ENCODE measurements around the gene CEP44. TPM values are rescaled to one million over a fixed set of nuclear protein-coding genes. Genes with fewer than 3 reads are reported as not detected.

The CEP44 gene
- polyA plus RNA-seq, 1 donor (not counting 4 experiments of a cell fraction or from before 2014, with no cell fraction given) = 8.0 TPM

DNA sequence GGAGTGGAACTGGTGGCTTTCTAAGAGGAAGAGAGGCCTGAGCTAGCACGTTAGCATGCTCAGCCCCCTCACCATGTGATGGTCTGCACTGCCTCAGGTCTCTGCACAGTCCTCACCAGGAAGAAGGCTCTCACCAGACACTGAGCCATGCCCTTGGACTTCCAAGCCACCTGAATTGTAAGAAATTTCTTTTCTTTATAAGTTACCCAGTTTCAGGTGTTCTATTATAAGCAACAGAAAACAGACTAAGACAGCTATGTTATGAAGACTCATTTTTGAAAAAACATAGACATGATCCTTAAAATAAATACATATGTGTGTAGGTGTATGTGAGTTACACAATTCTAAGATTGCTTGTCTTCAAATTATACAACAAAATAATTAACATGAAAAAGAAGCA lies 74.7 kb downstream of the CEP44 start:
- no peaks in the 10 kb centered on the region for H3K27me3 ChIP-seq (ENCODE audit: control insufficient read depth, extremely low read depth, insufficient read depth, low read length)
- H4K20me1 ChIP-seq (ENCODE audit: control insufficient read depth, extremely low read depth, insufficient read depth, low read length) = no peaks in the 10 kb centered on the region
- H3K36me3 ChIP-seq (ENCODE audit: control insufficient read depth in 2 of 2, extremely low read depth in 1 of 2, insufficient read depth in 2 of 2, low read length in 2 of 2) = no peaks in the 10 kb centered on the region
- dilution Hi-C loops (cut with MboI; ENCODE audit: extremely low pct_ligation_motif_present, low sequenced_read_pairs) = loop anchor here (25.0 kb wide), 1 partner anchor 254 kb away; no protein-coding TSS in a partner anchor
- H3K27ac ChIP-seq (ENCODE audit: control insufficient read depth, insufficient read depth, low read length) = no peak overlapping the region
- FAIRE-seq = no peak
- H3K9me1 ChIP-seq (ENCODE audit: control insufficient read depth, extremely low read depth, insufficient read depth, low read length) = no peaks in the 10 kb centered on the region
- H3K79me2 ChIP-seq (ENCODE audit: control insufficient read depth, insufficient read depth, low read length) = no peaks in the 10 kb centered on the region
- no peak overlapping the region for H3K4me2 ChIP-seq (ENCODE audit: control insufficient read depth, extremely low read depth, insufficient read depth, low read depth, low read length)
- H3K4me1 ChIP-seq (ENCODE audit: control insufficient read depth, extremely low read depth, insufficient read depth, low read length) = no peaks in the 10 kb centered on the region
- no peak overlapping the region for H2AFZ ChIP-seq (ENCODE audit: control insufficient read depth, low read length)
- H3K9ac ChIP-seq (ENCODE audit: control insufficient read depth, extremely low read depth, insufficient read depth, low read length) = no peak overlapping the region
- no peak overlapping the region for H3K4me3 ChIP-seq (ENCODE audit: control insufficient read depth in 2 of 3, extremely low read depth in 1 of 3, insufficient read depth in 2 of 3, low read depth in 1 of 3, low read length in 3 of 3)
- no peak for DNase-seq (ENCODE audit: low read depth, low spot score)
- H3K9me3 ChIP-seq (ENCODE audit: control insufficient read depth, low read depth, low read length) = no peaks in the 10 kb centered on the region
- no peak for TF ChIP-seq EZH2 (IDR thresholded peaks at IDR 0.05; ENCODE audit: low read length)
- TF ChIP-seq, protein P1, sequence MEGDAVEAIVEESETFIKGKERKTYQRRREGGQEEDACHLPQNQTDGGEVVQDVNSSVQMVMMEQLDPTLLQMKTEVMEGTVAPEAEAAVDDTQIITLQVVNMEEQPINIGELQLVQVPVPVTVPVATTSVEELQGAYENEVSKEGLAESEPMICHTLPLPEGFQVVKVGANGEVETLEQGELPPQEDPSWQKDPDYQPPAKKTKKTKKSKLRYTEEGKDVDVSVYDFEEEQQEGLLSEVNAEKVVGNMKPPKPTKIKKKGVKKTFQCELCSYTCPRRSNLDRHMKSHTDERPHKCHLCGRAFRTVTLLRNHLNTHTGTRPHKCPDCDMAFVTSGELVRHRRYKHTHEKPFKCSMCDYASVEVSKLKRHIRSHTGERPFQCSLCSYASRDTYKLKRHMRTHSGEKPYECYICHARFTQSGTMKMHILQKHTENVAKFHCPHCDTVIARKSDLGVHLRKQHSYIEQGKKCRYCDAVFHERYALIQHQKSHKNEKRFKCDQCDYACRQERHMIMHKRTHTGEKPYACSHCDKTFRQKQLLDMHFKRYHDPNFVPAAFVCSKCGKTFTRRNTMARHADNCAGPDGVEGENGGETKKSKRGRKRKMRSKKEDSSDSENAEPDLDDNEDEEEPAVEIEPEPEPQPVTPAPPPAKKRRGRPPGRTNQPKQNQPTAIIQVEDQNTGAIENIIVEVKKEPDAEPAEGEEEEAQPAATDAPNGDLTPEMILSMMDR (optimal IDR thresholded peaks at IDR 0.05 in 1 of 3, IDR thresholded peaks at IDR 0.05 in 1 of 3, conservative IDR thresholded peaks at IDR 0.05 in 1 of 3; ENCODE audit: extremely low read depth in 1 of 3, insufficient read depth in 2 of 3, low read length in 3 of 3) = no peak

DNA sequence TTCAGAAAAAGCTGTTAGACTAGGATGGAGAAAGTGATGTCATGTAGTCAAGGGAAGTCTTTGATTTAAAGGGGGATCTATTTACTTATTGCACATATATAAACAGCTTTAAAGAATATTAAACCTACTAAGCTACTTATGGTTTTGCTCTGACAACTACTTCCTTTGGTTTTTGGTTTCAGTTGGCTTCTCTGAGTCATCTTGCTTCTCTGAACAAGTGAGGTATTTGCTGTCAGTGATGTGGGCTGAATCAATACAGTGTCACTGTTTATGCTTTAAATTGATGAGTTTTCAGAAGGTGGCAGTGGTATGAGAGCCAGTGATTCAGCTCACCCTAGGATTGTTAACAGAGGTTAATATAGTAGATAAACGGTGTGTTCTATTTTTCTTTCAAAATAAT lies 75.1 kb downstream of the CEP44 start:
- FAIRE-seq (no peak), DNase-seq (ENCODE audit: low read depth, low spot score) (no peak)
- H3K9me1 ChIP-seq (ENCODE audit: control insufficient read depth, extremely low read depth, insufficient read depth, low read length) = no peaks in the 10 kb centered on the region
- no peak overlapping the region for H3K4me2 ChIP-seq (ENCODE audit: control insufficient read depth, extremely low read depth, insufficient read depth, low read depth, low read length)
- H3K9me3 ChIP-seq (ENCODE audit: control insufficient read depth, low read depth, low read length) = no peaks in the 10 kb centered on the region
- dilution Hi-C loops (cut with MboI; ENCODE audit: extremely low pct_ligation_motif_present, low sequenced_read_pairs) = loop anchor here (25.0 kb wide), 1 partner anchor 253 kb away; no protein-coding TSS in a partner anchor
- H3K4me1 ChIP-seq (ENCODE audit: control insufficient read depth, extremely low read depth, insufficient read depth, low read length) = no peaks in the 10 kb centered on the region
- H3K36me3 ChIP-seq (ENCODE audit: control insufficient read depth in 2 of 2, extremely low read depth in 1 of 2, insufficient read depth in 2 of 2, low read length in 2 of 2) = no peaks in the 10 kb centered on the region
- H3K4me3 ChIP-seq (ENCODE audit: control insufficient read depth in 2 of 3, extremely low read depth in 1 of 3, insufficient read depth in 2 of 3, low read depth in 1 of 3, low read length in 3 of 3) = no peak overlapping the region
- no peak overlapping the region for H2AFZ ChIP-seq (ENCODE audit: control insufficient read depth, low read length)
- H3K27ac ChIP-seq (ENCODE audit: control insufficient read depth, insufficient read depth, low read length) = no peak overlapping the region
- H3K79me2 ChIP-seq (ENCODE audit: control insufficient read depth, insufficient read depth, low read length) = no peaks in the 10 kb centered on the region
- no peaks in the 10 kb centered on the region for H4K20me1 ChIP-seq (ENCODE audit: control insufficient read depth, extremely low read depth, insufficient read depth, low read length)
- no peak overlapping the region for H3K9ac ChIP-seq (ENCODE audit: control insufficient read depth, extremely low read depth, insufficient read depth, low read length)
- no peaks in the 10 kb centered on the region for H3K27me3 ChIP-seq (ENCODE audit: control insufficient read depth, extremely low read depth, insufficient read depth, low read length)
- TF ChIP-seq, protein P1 (optimal IDR thresholded peaks at IDR 0.05 in 1 of 3, IDR thresholded peaks at IDR 0.05 in 1 of 3, conservative IDR thresholded peaks at IDR 0.05 in 1 of 3; ENCODE audit: extremely low read depth in 1 of 3, insufficient read depth in 2 of 3, low read length in 3 of 3) = no peak
- no peak for TF ChIP-seq EZH2 (IDR thresholded peaks at IDR 0.05; ENCODE audit: low read length)
